H1 (cell line): ENCODE results near the gene NUDT3. TPM values are rescaled to one million over a fixed set of nuclear protein-coding genes. Genes with fewer than 3 reads are reported as not detected.

Source experiments
- CTCF ChIA-PET: fragments of 300-600 bp; sonication (Branson Sonifier 250); formaldehyde crosslinking; loops from one replicate; lab custom pipeline; 2021; ENCODE audit not compliant: partially characterized antibody; lab: Charles Lee
- POLR2A ChIA-PET: fragments of 300-600 bp; sonication (Branson Sonifier 250); formaldehyde crosslinking; loops from one replicate; lab custom pipeline; 2021; ENCODE audit warnings: inconsistent platforms; ENCODE audit not compliant: partially characterized antibody; lab: Charles Lee
- DNase-seq, 2 experiments: peaks; one replicate each; pipeline versions ENCODE4 v3.0.0 to v3.0.0-alpha.2; 2010 to 2022; ENCODE audit warnings: low spot score in 2 of 2, low read depth in 1 of 2, mixed read lengths in 1 of 2
- FAIRE-seq: peaks from 2 replicates; lab custom pipeline; 2011; peaks lifted over from hg19 to GRCh38; lab: Jason Lieb, UNC
- H2AFZ ChIP-seq: 2 replicates; pipeline ENCODE4 v1.8.1; 2012; ENCODE audit warnings: low read length, inconsistent platforms
- H2AK5ac ChIP-seq: 2 replicates; pipeline ENCODE4 v1.6.1; 2013; ENCODE audit warnings: low read depth, low read length
- H2BK120ac ChIP-seq: replicated peaks from 2 replicates; pipeline ENCODE3; 2013; ENCODE audit warnings: low read depth, low read length, inconsistent platforms
- H2BK12ac ChIP-seq: 2 replicates; pipeline ENCODE4 v1.6.1; 2013; ENCODE audit warnings: low read depth, low read length
- H2BK15ac ChIP-seq: 2 replicates; pipeline ENCODE4 v1.6.1; 2013; ENCODE audit warnings: low read length
- H2BK20ac ChIP-seq: 2 replicates; pipeline ENCODE4 v1.6.1; 2013; ENCODE audit warnings: low read length
- H2BK5ac ChIP-seq: 2 replicates; pipeline ENCODE4 v1.6.1; 2013; ENCODE audit warnings: low read depth, low read length
- H3K14ac ChIP-seq: 2 replicates; pipeline ENCODE4 v1.6.1; 2013; ENCODE audit warnings: inconsistent platforms; ENCODE audit not compliant: insufficient read length
- H3K18ac ChIP-seq: 2 replicates; pipeline ENCODE4 v1.6.1; 2013; ENCODE audit warnings: low read length; ENCODE audit errors: extremely low read depth
- H3K23ac ChIP-seq: 2 replicates; pipeline ENCODE4 v1.6.1; 2013; ENCODE audit warnings: inconsistent platforms; ENCODE audit not compliant: insufficient read length
- H3K23me2 ChIP-seq: 2 replicates; pipeline ENCODE4 v1.6.1; 2013; ENCODE audit warnings: low read depth, low read length
- H3K27ac ChIP-seq: 2 replicates; pipeline ENCODE4 v1.6.1; 2011; ENCODE audit warnings: low read depth, low read length, inconsistent platforms
- H3K27me3 ChIP-seq, 4 experiments: replicated peaks in 1 of 4; 1 replicate in 1 of 4; 2 replicates in 3 of 4; pipeline versions ENCODE4 v1.6.1 to v1.8.1; 2011 to 2013; ENCODE audit warnings: low read length in 3 of 4, mild to moderate bottlenecking in 3 of 4, inconsistent platforms in 2 of 4, mixed read lengths in 2 of 4, moderate library complexity in 1 of 4; ENCODE audit not compliant: control insufficient read depth in 3 of 4, insufficient read depth in 3 of 4; ENCODE audit errors: extremely low read depth in 1 of 4
- H3K36me3 ChIP-seq, 4 experiments: 2 replicates each; pipeline versions ENCODE4 v1.6.1 to v1.8.1; 2011 to 2013; ENCODE audit warnings: mild to moderate bottlenecking in 4 of 4, low read length in 3 of 4, moderate library complexity in 2 of 4, control low read depth in 1 of 4, inconsistent platforms in 1 of 4; ENCODE audit not compliant: insufficient read depth in 4 of 4, control insufficient read depth in 2 of 4
- H3K4ac ChIP-seq: replicated peaks from 2 replicates; pipeline ENCODE3; 2013; ENCODE audit warnings: low read length, low read depth, mixed read lengths, inconsistent platforms; ENCODE audit not compliant: insufficient read length
- H3K4me1 ChIP-seq, 4 experiments: replicated peaks in 1 of 4; 1 replicate in 1 of 4; 2 replicates in 3 of 4; pipeline versions ENCODE4 v1.6.1 to v1.8.1; 2011 to 2013; ENCODE audit warnings: low read length in 3 of 4, inconsistent platforms in 2 of 4, mixed read lengths in 1 of 4; ENCODE audit not compliant: insufficient read depth in 4 of 4, control insufficient read depth in 3 of 4
- H3K4me2 ChIP-seq, 2 experiments: 2 replicates each; pipeline versions ENCODE4 v1.6.1 to v1.8.1; 2011 to 2013; ENCODE audit warnings: low read depth in 2 of 2, low read length in 2 of 2, control low read depth in 1 of 2, inconsistent platforms in 1 of 2, mild to moderate bottlenecking in 1 of 2; ENCODE audit not compliant: insufficient read depth in 1 of 2
- H3K4me3 ChIP-seq, 4 experiments: fragments of 200-600, 300-600 bp in 1 of 4; sonication (generic), shearing (Covaris generic), sonication (Bioruptor Twin) in 1 of 4; 2 replicates each; pipeline versions ENCODE4 v1.5.1 to v1.8.1; 2011 to 2016; ENCODE audit warnings: low read length in 4 of 4, low read depth in 3 of 4, control low read depth in 2 of 4, inconsistent platforms in 2 of 4, mild to moderate bottlenecking in 2 of 4, mixed read lengths in 1 of 4, moderate library complexity in 1 of 4; ENCODE audit not compliant: insufficient read depth in 2 of 4; ENCODE audit errors: extremely low read depth in 1 of 4
- H3K56ac ChIP-seq: replicated peaks from 2 replicates; pipeline ENCODE3; 2013; ENCODE audit warnings: low read depth, mild to moderate bottlenecking, mixed read lengths, low read length, inconsistent platforms; ENCODE audit not compliant: insufficient read length
- H3K79me1 ChIP-seq: 2 replicates; pipeline ENCODE4 v1.6.1; 2013; ENCODE audit warnings: low read depth, low read length, control low read depth
- H3K79me2 ChIP-seq, 2 experiments: 2 replicates each; pipeline versions ENCODE4 v1.6.1 to v1.8.1; 2012 to 2013; ENCODE audit warnings: low read length in 2 of 2, mild to moderate bottlenecking in 2 of 2, inconsistent platforms in 1 of 2; ENCODE audit not compliant: insufficient read depth in 2 of 2, control insufficient read depth in 1 of 2
- H3K9ac ChIP-seq, 4 experiments: replicated peaks in 1 of 4; 1 replicate in 1 of 4; 2 replicates in 3 of 4; pipeline versions ENCODE4 v1.6.1 to v1.8.1; 2011 to 2013; ENCODE audit warnings: low read depth in 3 of 4, low read length in 3 of 4, control low read depth in 2 of 4, mild to moderate bottlenecking in 2 of 4, moderate library complexity in 2 of 4, inconsistent platforms in 1 of 4; ENCODE audit errors: extremely low read depth in 1 of 4
- H3K9me3 ChIP-seq, 2 experiments: 2 replicates each; pipeline versions ENCODE4 v1.6.1 to v1.8.1; 2012 to 2013; ENCODE audit warnings: mild to moderate bottlenecking in 2 of 2, moderate library complexity in 2 of 2, control low read depth in 1 of 2, inconsistent platforms in 1 of 2, low read depth in 1 of 2, low read length in 1 of 2, mixed read lengths in 1 of 2; ENCODE audit not compliant: insufficient read depth in 2 of 2
- H4K20me1 ChIP-seq, 2 experiments: replicated peaks in 1 of 2; 2 replicates each; pipeline versions ENCODE3 to v1.8.1; 2011 to 2013; ENCODE audit warnings: inconsistent platforms in 2 of 2, low read length in 2 of 2, mild to moderate bottlenecking in 1 of 2; ENCODE audit not compliant: insufficient read depth in 2 of 2, control insufficient read depth in 1 of 2
- H4K5ac ChIP-seq: 2 replicates; pipeline ENCODE4 v1.6.1; 2013; ENCODE audit warnings: low read length, low read depth, mixed read lengths, inconsistent platforms; ENCODE audit not compliant: insufficient read length
- H4K8ac ChIP-seq: 2 replicates; pipeline ENCODE4 v1.8.0; 2013; ENCODE audit warnings: mild to moderate bottlenecking, moderate library complexity, low read length, inconsistent platforms; ENCODE audit not compliant: insufficient read depth; ENCODE audit errors: extremely low read depth
- H4K91ac ChIP-seq: replicated peaks from 2 replicates; pipeline ENCODE3; 2013; ENCODE audit warnings: low read length, mixed read lengths, inconsistent platforms; ENCODE audit not compliant: insufficient read length
- BCL11A ChIP-seq, 2 experiments: IDR thresholded peaks; one replicate each; pipeline ENCODE4 v1.6.1; 2011; ENCODE audit warnings: low read depth in 2 of 2, low read length in 2 of 2, mild to moderate bottlenecking in 2 of 2
- CBX8 ChIP-seq: fragments of 300-800, 300-1000 bp; sonication (generic); IDR thresholded peaks from 2 replicates; pipeline ENCODE4 v1.7.1; 2016; ENCODE audit warnings: low read depth, low read length, borderline replicate concordance
- CEBPB ChIP-seq: IDR thresholded peaks from 2 replicates; pipeline ENCODE4 v1.6.1; 2012; ENCODE audit warnings: low read depth, low read length
- CREB1 ChIP-seq: IDR thresholded peaks from 2 replicates; pipeline ENCODE4 v1.6.1; 2012; ENCODE audit warnings: inconsistent platforms
- CTBP2 ChIP-seq: IDR thresholded peaks from 2 replicates; pipeline ENCODE4 v1.7.0; 2011; ENCODE audit warnings: borderline replicate concordance, mild to moderate bottlenecking, moderate library complexity, mixed read lengths, low read length; ENCODE audit not compliant: insufficient read depth, insufficient read length
- CTCF ChIP-seq, 3 experiments: IDR thresholded peaks; 1 replicate in 2 of 3; 2 replicates in 1 of 3; pipeline versions ENCODE4 v1.5.1 to v1.6.1; 2011; ENCODE audit warnings: low read length in 3 of 3, mild to moderate bottlenecking in 3 of 3, inconsistent platforms in 2 of 3, low read depth in 1 of 3, moderate library complexity in 1 of 3; ENCODE audit not compliant: insufficient read depth in 1 of 3; ENCODE audit errors: control extremely low read depth in 1 of 3
- JUN ChIP-seq: IDR thresholded peaks from 2 replicates; pipeline ENCODE4 v1.6.1; 2011; ENCODE audit warnings: low read depth, mild to moderate bottlenecking, improper control_type of control experiment, low read length
- KDM4A ChIP-seq: IDR thresholded peaks from one replicate; pipeline ENCODE4 v1.7.1; 2012; ENCODE audit warnings: low read depth, mild to moderate bottlenecking, moderate library complexity, low read length, inconsistent platforms; ENCODE audit not compliant: severe bottlenecking
- RAD21 ChIP-seq, 2 experiments: IDR thresholded peaks in 1 of 2; conservative IDR thresholded peaks in 1 of 2; 2 replicates each; pipeline ENCODE4 v1.6.1; 2011; ENCODE audit warnings: low read depth in 2 of 2, low read length in 2 of 2, improper control_type of control experiment in 1 of 2, inconsistent platforms in 1 of 2, mild to moderate bottlenecking in 1 of 2, moderate library complexity in 1 of 2
- SP1 ChIP-seq: IDR thresholded peaks from 2 replicates; pipeline ENCODE4 v1.6.1; 2011; ENCODE audit warnings: low read depth, low read length
- SP4 ChIP-seq: IDR thresholded peaks from 2 replicates; pipeline ENCODE4 v1.6.1; 2012; ENCODE audit warnings: low read length, inconsistent platforms
- TBP ChIP-seq: IDR thresholded peaks from 2 replicates; pipeline ENCODE4 v1.6.1; 2011; ENCODE audit warnings: low read depth, low read length, improper control_type of control experiment
- WGBS, 2 experiments: shearing (Covaris generic) in 1 of 2; methylation state at CpG; one replicate each; pipeline versions ENCODE4 v1.1.6 to v1.1.7; 2013 to 2015; ENCODE audit warnings: low lambda C conversion rate in 2 of 2, mixed read lengths in 2 of 2, inconsistent platforms in 1 of 2, low coverage in 1 of 2, missing lambda C conversion rate in 1 of 2; ENCODE audit not compliant: insufficient replicate concordance in 2 of 2, insufficient coverage in 1 of 2, insufficient read length in 1 of 2; ENCODE audit errors: extremely low coverage in 1 of 2, missing lambda C conversion rate in 1 of 2; 5-methylcytosine and 5-hydroxymethylcytosine counted together
- polyA plus RNA-seq, 7 experiments: library from polyadenylated mRNA; depleted of rRNA in 3 of 7; stranded (reverse) in 5 of 7; unstranded in 2 of 7; fragments of >200 nt in 5 of 7; fragments of 200-250 nt in 2 of 7; gene quantifications; 1 replicate in 5 of 7; 2 replicates in 1 of 7; 4 replicates in 1 of 7; pipeline versions ENCODE4 v1.2.1 to v1.2.3, GENCODE V29; 2011 to 2013; ENCODE audit warnings: missing spikeins in 2 of 7, mixed read lengths in 2 of 7
- total RNA-seq: library from RNA; stranded (reverse); fragmentation: NEBNext Ultra II Directional; extraction: Animal tissue kit (Norgen Biotek cat#: 25700); gene quantifications from 2 replicates; pipeline ENCODE4 v1.2.1, GENCODE V29; 2021

Gene NUDT3
- total and polyA plus RNA-seq, 2 of the 8 experiments (the other 6 are each of a cell fraction or from before 2014, with no cell fraction given): 14.1 to 36.9 TPM

DNA sequence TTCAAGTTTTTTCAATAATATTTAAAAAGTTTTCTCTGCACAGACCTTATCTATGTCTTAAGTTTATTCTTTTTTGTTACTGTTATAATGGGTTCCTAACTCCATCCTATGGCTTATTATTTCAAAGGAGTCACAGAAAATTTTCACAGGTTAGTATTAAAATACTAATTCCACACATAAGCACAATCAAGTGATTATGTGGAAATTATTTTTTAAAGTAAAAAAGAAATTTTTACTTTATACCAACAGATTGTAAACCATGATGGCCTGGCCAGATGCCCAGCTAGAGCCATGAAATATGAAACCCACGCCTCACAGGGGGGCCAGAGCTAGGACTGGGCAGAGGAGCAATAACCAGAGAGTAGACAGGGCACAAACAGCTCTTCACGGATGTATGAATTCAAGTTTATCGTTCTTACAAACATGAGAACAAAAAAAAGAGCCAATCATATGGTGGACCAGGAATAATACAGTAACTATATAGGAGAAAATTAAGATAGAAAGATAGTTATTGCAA, 34.0 kb downstream of the NUDT3 start:
- Histone ChIP-seq H2AFZ (no peak overlapping the region), H4K91ac (no peak overlapping the region), H4K20me1 (peaks cover 0 to 4% of the 10 kb centered on the region in 2 experiments), H3K4ac (no peak overlapping the region), H2BK5ac (no peak overlapping the region), H3K56ac (no peak overlapping the region), H3K79me1 (no peaks in the 10 kb centered on the region), H4K8ac (no peak overlapping the region), H2BK120ac (no peak overlapping the region), H2BK20ac (no peak overlapping the region), H4K5ac (no peak overlapping the region), H2BK15ac (no peak overlapping the region), H3K27me3 (no peaks in the 10 kb centered on the region), H3K4me3 (no peak overlapping the region), H3K9ac (no peak overlapping the region), H3K23me2 (no peaks in the 10 kb centered on the region), H3K4me1 (peaks cover 0 to 9% (median 6%) of the 10 kb centered on the region in 4 experiments; a peak in 4 of 7 replicates), H3K14ac (no peak overlapping the region), H3K9me3 (no peaks in the 10 kb centered on the region), H3K36me3 (no peaks in the 10 kb centered on the region), H3K4me2 (no peak overlapping the region), H3K23ac (no peak overlapping the region), H2AK5ac (no peak overlapping the region), H3K79me2 (peaks cover 3 to 59% of the 10 kb centered on the region in 2 experiments; a peak in 3 of 4 replicates), H3K27ac (no peak overlapping the region), H3K18ac (no peak overlapping the region), H2BK12ac (no peak overlapping the region)
- no peak for DNase-seq
- POLR2A ChIA-PET: interaction anchor here (1.4 kb wide), 1 partner anchor 433 kb away, joined by 3 read pairs; the partner anchor contains the start of gene BLTP3A
- no peak for FAIRE-seq
- 82% methylated on average over 3 of the region's 3 CpGs; no CpG with 5 or more reads in 1 of the 2 experiments for WGBS, 2 experiments
- CTCF ChIA-PET: no interaction called here
- TF ChIP-seq CREB1 (no peak), CEBPB (no peak), SP1 (no peak), TBP (no peak), KDM4A (no peak), SP4 (no peak), BCL11A (IDR thresholded peaks at IDR 0.05; ENCODE audit: low read depth in 2 of 2, low read length in 2 of 2) (no peak), CTCF (IDR thresholded peaks at IDR 0.05; ENCODE audit: control extremely low read depth in 1 of 3, insufficient read depth in 1 of 3, low read depth in 1 of 3, low read length in 3 of 3) (no peak), JUN (no peak), CBX8 (no peak), RAD21 (IDR thresholded peaks at IDR 0.05 in 1 of 2, conservative IDR thresholded peaks at IDR 0.05 in 1 of 2; ENCODE audit: low read depth in 2 of 2, low read length in 2 of 2) (no peak), CTBP2 (no peak)
